Fibroblast of the aortic adventitia (primary cell): ENCODE data around the gene MRPL48. TPM values are rescaled to one million over a fixed set of nuclear protein-coding genes. Genes with fewer than 3 reads are reported as not detected.

Experiments used
- DNase-seq: peaks from one replicate; pipeline ENCODE4 v3.0.0-alpha.2; 2010; ENCODE audit warnings: low read depth
- H3K4me3 ChIP-seq: 2 replicates; pipeline ENCODE4 v1.5.1; 2011; ENCODE audit warnings: low read depth, mild to moderate bottlenecking, control low read depth, low read length, moderate library complexity
- CTCF ChIP-seq: IDR thresholded peaks from 2 replicates; pipeline ENCODE4 v1.5.1; 2011; ENCODE audit warnings: mild to moderate bottlenecking, low read length, control low read depth, inconsistent platforms; ENCODE audit not compliant: insufficient read depth
- total RNA-seq: library from RNA; depleted of rRNA; stranded (reverse); fragments of >200 nt; gene quantifications from 2 replicates; pipeline ENCODE4 v1.2.3, GENCODE V29; 2012; ENCODE audit warnings: low replicate concordance

The MRPL48 gene
- total RNA-seq, 1 donor: 45.6 TPM

DNA sequence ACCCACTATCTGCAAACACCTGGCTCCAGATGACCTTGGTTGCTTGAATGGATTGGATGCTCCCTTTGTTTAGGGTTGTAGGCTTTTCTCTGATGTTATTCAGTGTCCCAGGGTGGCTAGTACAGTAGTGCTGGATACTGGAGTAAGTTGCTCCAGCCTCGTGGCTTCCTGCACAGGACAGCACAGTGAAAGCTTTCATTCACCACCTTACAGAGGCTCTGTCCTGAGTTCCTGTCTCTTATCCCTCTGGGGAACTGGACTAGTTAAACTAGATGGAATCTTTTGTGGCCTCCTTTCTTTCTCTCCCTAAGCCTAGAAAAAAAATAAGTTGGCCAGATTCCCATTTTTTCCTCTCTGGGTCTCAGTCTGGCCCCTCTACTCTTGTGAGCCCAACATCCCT lies 42.6 kb downstream of the MRPL48 start:
- no peak overlapping the region for H3K4me3 ChIP-seq
- no peak for TF ChIP-seq CTCF
- no peak for DNase-seq

GRCh38 chr11:73833067-73833466 lies 45.4 kb downstream of the MRPL48 start:
- TF ChIP-seq CTCF: no peak
- DNase-seq: no peak
- H3K4me3 ChIP-seq: no peak overlapping the region

- no peak for TF ChIP-seq CTCF
- peak; percentile 13 for DNase-seq
- no peak overlapping the region for H3K4me3 ChIP-seq
These were observed 50.9 kb downstream of the MRPL48 start for GRCh38 chr11:73838443-73839122.

- H3K4me3 ChIP-seq: no peak overlapping the region
- no peak for TF ChIP-seq CTCF
- no peak for DNase-seq
These were observed 51.4 kb downstream of the MRPL48 start for GRCh38 chr11:73839123-73839457.

- DNase-seq: no peak
- no peak overlapping the region for H3K4me3 ChIP-seq
- no peak for TF ChIP-seq CTCF
These were observed 63.5 kb downstream of the MRPL48 start for GRCh38 chr11:73851046-73851764.

DNA sequence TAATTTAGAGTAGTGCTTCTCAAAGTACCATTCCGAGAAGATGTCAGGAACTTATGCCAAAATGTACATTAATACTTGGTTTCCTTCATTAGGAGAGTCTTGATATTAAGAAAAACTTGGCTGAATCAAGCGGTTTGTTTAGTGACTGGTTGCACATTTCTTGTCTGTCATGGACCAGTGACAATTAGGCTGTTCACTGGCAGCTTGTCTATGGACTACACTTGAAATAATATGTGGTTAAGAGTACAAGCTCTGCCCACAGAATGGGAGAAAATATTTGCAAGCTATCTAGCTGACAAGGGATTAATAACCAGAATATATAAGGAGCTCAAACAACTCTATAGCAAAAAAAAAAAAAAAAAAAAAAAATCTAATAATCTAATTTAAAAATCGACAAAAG lies 64.4 kb downstream of the MRPL48 start:
- no peak for DNase-seq
- no peak for TF ChIP-seq CTCF
- H3K4me3 ChIP-seq: no peak overlapping the region
